A673 (cell line): Measurements from ENCODE around the gene HOXD3.

Source experiments
- CTCF ChIP-seq: fragments of 300-800, 200-600 bp; sonication (generic); conservative IDR thresholded peaks from 2 replicates; pipeline ENCODE4 v1.5.1; 2017; ENCODE audit warnings: low read depth, mild to moderate bottlenecking, antibody characterized with exemption, low read length, moderate library complexity, mixed read lengths
- EZH2 ChIP-seq: fragments of 200-600 bp; sonication (generic); IDR thresholded peaks from 2 replicates; pipeline ENCODE4 v1.6.1; 2017; ENCODE audit warnings: borderline replicate concordance, low read depth, mild to moderate bottlenecking, mixed read lengths, antibody characterized with exemption, low read length; ENCODE audit not compliant: poor library complexity, severe bottlenecking

- TF ChIP-seq CTCF: no peak
- no peak for TF ChIP-seq EZH2
Observed at GRCh38 chr2:176139661-176140512, 17.2 kb upstream of the HOXD3 start.
